PC-9 (cell line): ENCODE measurements around the gene ARMC12. TPM values are rescaled to one million over a fixed set of nuclear protein-coding genes. Genes with fewer than 3 reads are reported as not detected.

ENCODE experiments used
- BruUV-seq: library from RNA; stranded (reverse); fragments of 400-500 nt; replicated peaks from 2 replicates; lab custom pipeline; 2021; lab: Mats Ljungman, UMichigan
- CTCF ChIA-PET: fragments of 300-600 bp; sonication (Branson Sonifier 250); formaldehyde crosslinking; loops from one replicate; lab custom pipeline; 2022; ENCODE audit warnings: antibody characterized with exemption; lab: Charles Lee
- POLR2A ChIA-PET: fragments of 300-600 bp; sonication (Branson Sonifier 250); formaldehyde crosslinking; loops from one replicate; lab custom pipeline; 2022; ENCODE audit warnings: antibody characterized with exemption; ENCODE audit not compliant: unreplicated experiment; lab: Charles Lee
- DNase-seq, 2 experiments: peaks; one replicate each; pipeline versions ENCODE4 v3.0.0 to v3.0.0-alpha.2; 2015 to 2022; ENCODE audit warnings: mixed read lengths in 1 of 2
- H2AFZ ChIP-seq: fragments of 200-600 bp; sonication (generic); 2 replicates; pipeline ENCODE4 v1.8.1; 2017; ENCODE audit warnings: antibody characterized with exemption
- H3F3A ChIP-seq: fragments of 200-600 bp; sonication (generic); 2 replicates; pipeline ENCODE4 v1.8.1; 2017; ENCODE audit warnings: antibody characterized with exemption, mild to moderate bottlenecking, low read depth; ENCODE audit not compliant: insufficient read depth
- H3K27ac ChIP-seq: fragments of 200-600 bp; sonication (generic); 2 replicates; pipeline ENCODE4 v1.6.1; 2016; ENCODE audit warnings: mixed run types
- H3K27me3 ChIP-seq: fragments of 200-600 bp; sonication (generic); 2 replicates; pipeline ENCODE4 v1.6.1; 2016; ENCODE audit warnings: low read depth, mixed run types; ENCODE audit not compliant: insufficient read depth
- H3K36me3 ChIP-seq: fragments of 200-600 bp; sonication (generic); 2 replicates; pipeline ENCODE4 v1.6.1; 2016; ENCODE audit warnings: low read depth, mixed run types
- H3K4me1 ChIP-seq: fragments of 200-600 bp; sonication (generic); replicated peaks from 2 replicates; pipeline ENCODE4 v1.6.1; 2016; ENCODE audit warnings: mixed run types; ENCODE audit not compliant: insufficient read depth
- H3K4me2 ChIP-seq: fragments of 200-600 bp; sonication (generic); 2 replicates; pipeline ENCODE4 v1.6.1; 2017; ENCODE audit warnings: mixed run types
- H3K4me3 ChIP-seq: fragments of 200-600 bp; sonication (generic); 2 replicates; pipeline ENCODE4 v1.6.1; 2016; ENCODE audit warnings: mixed run types
- H3K79me2 ChIP-seq: fragments of 200-600 bp; sonication (generic); 2 replicates; pipeline ENCODE4 v1.6.1; 2017; ENCODE audit warnings: low read depth, mixed run types
- H3K9me2 ChIP-seq: fragments of 200-600 bp; sonication (generic); 2 replicates; pipeline ENCODE4 v1.8.1; 2017; ENCODE audit warnings: mild to moderate bottlenecking; ENCODE audit not compliant: insufficient read depth
- H3K9me3 ChIP-seq: fragments of 200-600 bp; sonication (generic); 2 replicates; pipeline ENCODE4 v1.8.1; 2016; ENCODE audit warnings: low read depth; ENCODE audit not compliant: insufficient read depth
- H4K20me1 ChIP-seq: fragments of 200-600 bp; sonication (generic); 2 replicates; pipeline ENCODE4 v1.8.1; 2017; ENCODE audit not compliant: insufficient read depth
- CTCF ChIP-seq: fragments of 200-600 bp; sonication (generic); conservative IDR thresholded peaks from 2 replicates; pipeline ENCODE4 v1.6.1; 2017; ENCODE audit warnings: mixed run types, antibody characterized with exemption, mild to moderate bottlenecking, moderate library complexity
- EZH2 ChIP-seq: fragments of 200-600 bp; sonication (generic); IDR thresholded peaks from 2 replicates; pipeline ENCODE4 v1.8.0; 2017; ENCODE audit warnings: antibody characterized with exemption, low read depth
- intact Hi-C: fragments of 100-400 bp; cut with micrococcal nuclease; formaldehyde crosslinking; loops from one replicate; pipeline ENCODE4 v1.10.0; 2022; ENCODE audit not compliant: unreplicated experiment
- total RNA-seq: library from RNA; stranded (reverse); gene quantifications from 2 replicates; pipeline ENCODE4 v1.2.3, GENCODE V29; 2021

ARMC12 gene
- total RNA-seq, 1 experiment from 2014 or later: 0.57 TPM

DNA sequence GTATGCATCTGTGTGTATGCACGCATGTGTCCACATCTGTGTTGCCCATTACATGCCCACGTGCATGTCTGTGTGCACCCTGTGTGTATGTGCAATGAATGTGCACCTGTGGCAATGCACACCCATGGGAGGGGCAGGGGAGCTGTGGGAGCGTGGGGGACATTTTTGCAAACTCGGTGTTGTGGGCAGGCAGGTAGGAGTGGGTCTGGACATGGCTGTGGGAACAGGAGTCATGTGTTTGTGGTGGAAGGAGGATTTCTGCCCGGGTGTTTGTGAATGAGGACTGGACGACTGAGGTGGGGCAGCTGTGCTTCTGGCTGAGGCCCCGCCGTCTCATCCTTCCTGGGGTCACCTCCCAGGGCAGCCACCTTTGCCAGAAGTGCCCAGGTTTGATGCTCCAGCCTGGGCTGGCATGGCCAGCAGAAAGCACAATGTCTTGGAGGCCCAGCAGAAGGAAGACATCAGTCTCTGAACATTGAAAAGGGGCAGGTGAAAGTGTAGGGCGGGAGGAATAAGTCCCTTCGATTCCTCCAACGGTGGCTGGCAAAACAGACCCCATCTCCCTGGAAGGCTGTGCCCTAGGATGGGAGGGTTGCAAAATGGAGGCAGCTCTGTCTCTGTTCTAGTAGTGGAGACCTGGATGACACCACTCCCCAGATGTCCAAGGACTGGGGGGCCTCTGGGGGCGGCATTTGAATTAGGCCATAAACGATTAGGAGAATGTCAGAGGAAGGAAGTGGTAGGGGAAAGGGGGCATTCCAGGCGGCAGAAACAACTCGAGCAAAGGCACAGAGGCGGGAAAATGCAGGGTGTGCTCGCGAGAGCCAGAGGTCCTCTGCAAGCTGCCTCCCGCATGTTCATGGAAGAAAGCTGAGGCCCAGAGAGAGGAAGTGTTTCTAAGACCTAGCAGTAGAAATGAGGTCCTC is 19.1 kb upstream of the ARMC12 start:
- H3K4me2 ChIP-seq: no peak overlapping the region
- ChIA-PET POLR2A (no interaction called here), CTCF (interaction anchor here (0.7 kb wide), 1 partner anchor 54 kb away, joined by 3 read pairs; no protein-coding TSS in a partner anchor)
- intact Hi-C loops: no loop called here
- no peaks in the 10 kb centered on the region for H4K20me1 ChIP-seq
- H3K4me3 ChIP-seq: no peak overlapping the region
- no peaks in the 10 kb centered on the region for H3K4me1 ChIP-seq
- no TSS peak for BruUV-seq
- DNase-seq: no peak
- no peaks in the 10 kb centered on the region for H3K9me2 ChIP-seq
- no peak overlapping the region for H3K27ac ChIP-seq
- no peaks in the 10 kb centered on the region for H3K36me3 ChIP-seq
- H3F3A ChIP-seq: no peaks in the 10 kb centered on the region
- TF ChIP-seq EZH2 (no peak), CTCF (no peak)
- no peaks in the 10 kb centered on the region for H3K9me3 ChIP-seq
- H3K79me2 ChIP-seq: no peaks in the 10 kb centered on the region
- H3K27me3 ChIP-seq: no peaks in the 10 kb centered on the region
- H2AFZ ChIP-seq: no peak overlapping the region

DNA sequence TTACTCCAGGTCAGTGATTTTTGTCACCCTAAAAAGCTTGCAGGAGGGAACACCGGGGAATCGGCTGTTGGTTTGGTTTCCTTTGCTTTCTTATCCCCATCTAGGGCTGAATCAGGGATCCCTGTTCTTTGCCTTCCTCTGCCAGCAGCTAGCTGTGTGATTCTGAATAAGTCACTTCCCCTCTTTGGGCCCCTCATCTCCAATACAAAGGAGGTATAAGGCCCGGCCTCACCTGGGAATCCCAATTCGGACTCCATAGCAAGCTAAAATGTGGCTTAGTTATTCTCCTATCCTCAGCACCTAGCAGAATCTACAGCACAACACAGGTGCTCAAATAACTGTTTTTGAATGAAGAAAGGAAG is 18.5 kb upstream of the ARMC12 start:
- H3K4me2 ChIP-seq: no peak overlapping the region
- no peak overlapping the region for H3K4me3 ChIP-seq
- H3K79me2 ChIP-seq: no peaks in the 10 kb centered on the region
- H2AFZ ChIP-seq: no peak overlapping the region
- BruUV-seq: no TSS peak
- CTCF ChIA-PET: no interaction called here
- H4K20me1 ChIP-seq: no peaks in the 10 kb centered on the region
- no peaks in the 10 kb centered on the region for H3F3A ChIP-seq
- H3K36me3 ChIP-seq: no peaks in the 10 kb centered on the region
- no peak for DNase-seq
- no peaks in the 10 kb centered on the region for H3K27me3 ChIP-seq
- no peaks in the 10 kb centered on the region for H3K4me1 ChIP-seq
- intact Hi-C loops: no loop called here
- no peaks in the 10 kb centered on the region for H3K9me3 ChIP-seq
- TF ChIP-seq EZH2 (no peak), CTCF (no peak)
- POLR2A ChIA-PET: no interaction called here
- no peaks in the 10 kb centered on the region for H3K9me2 ChIP-seq
- no peak overlapping the region for H3K27ac ChIP-seq

- no peaks in the 10 kb centered on the region for H3K9me2 ChIP-seq
- no peaks in the 10 kb centered on the region for H3K36me3 ChIP-seq
- CTCF ChIA-PET: no interaction called here
- intact Hi-C loops: no loop called here
- H3K27ac ChIP-seq: no peak overlapping the region
- DNase-seq: no peak
- H4K20me1 ChIP-seq: no peaks in the 10 kb centered on the region
- no peak overlapping the region for H2AFZ ChIP-seq
- no peaks in the 10 kb centered on the region for H3K27me3 ChIP-seq
- no peaks in the 10 kb centered on the region for H3K79me2 ChIP-seq
- POLR2A ChIA-PET: no interaction called here
- BruUV-seq: no TSS peak
- no peaks in the 10 kb centered on the region for H3F3A ChIP-seq
- H3K4me3 ChIP-seq: no peak overlapping the region
- no peaks in the 10 kb centered on the region for H3K9me3 ChIP-seq
- no peaks in the 10 kb centered on the region for H3K4me1 ChIP-seq
- TF ChIP-seq EZH2 (no peak), CTCF (no peak)
- H3K4me2 ChIP-seq: no peak overlapping the region
Observed at GRCh38 chr6:35718911-35719381, 17.9 kb upstream of the ARMC12 start.
